PC-3 (cell line): ENCODE measurements around the gene FAAP100. TPM values are rescaled to one million over a fixed set of nuclear protein-coding genes. Genes with fewer than 3 reads are reported as not detected.
A peak's percentile ranks its signal among the peaks of the same experiment; 100 is the strongest.

Experiments used
- ATAC-seq: fragments of 200-7000 bp; cut with Tn5 transposase; 2 replicates; pipeline ENCODE4 v1.9.1; 2020; ENCODE audit warnings: mild to moderate bottlenecking, moderate library complexity
- BruUV-seq: library from RNA; stranded (reverse); fragments of 400-500 nt; replicated peaks from 2 replicates; lab custom pipeline; 2021; lab: Mats Ljungman, UMichigan
- CTCF ChIA-PET: fragments of 300-600 bp; sonication (Branson Sonifier 250); formaldehyde crosslinking; loops from one replicate; lab custom pipeline; 2022; ENCODE audit warnings: antibody characterized with exemption; lab: Charles Lee
- POLR2A ChIA-PET: fragments of 300-600 bp; sonication (Branson Sonifier 250); formaldehyde crosslinking; loops from one replicate; lab custom pipeline; 2022; ENCODE audit warnings: antibody characterized with exemption; ENCODE audit not compliant: unreplicated experiment; lab: Charles Lee
- DNase-seq: peaks from one replicate; pipeline ENCODE4 v3.0.0-alpha.2; 2015
- H2AFZ ChIP-seq: fragments of 300-600 bp; sonication (generic); 2 replicates; pipeline ENCODE4 v1.6.0; 2016; ENCODE audit warnings: antibody characterized with exemption, low read length
- H3F3A ChIP-seq: fragments of 300-600 bp; sonication (generic); one replicate; pipeline ENCODE4 v1.6.0; 2017; ENCODE audit warnings: antibody characterized with exemption, low read length, control low read depth, mild to moderate bottlenecking; ENCODE audit not compliant: unreplicated experiment
- H3K27ac ChIP-seq: fragments of 300-600 bp; sonication (generic); 2 replicates; pipeline ENCODE4 v1.5.1; 2016; ENCODE audit warnings: mild to moderate bottlenecking, low read length
- H3K27me3 ChIP-seq: fragments of 300-600 bp; sonication (generic); 2 replicates; pipeline ENCODE4 v1.6.1; 2016; ENCODE audit warnings: low read length, mixed read lengths
- H3K36me3 ChIP-seq: fragments of 300-600 bp; sonication (generic); 2 replicates; pipeline ENCODE4 v1.6.1; 2016; ENCODE audit warnings: low read depth, mixed run types, low read length, mixed read lengths
- H3K4me1 ChIP-seq: fragments of 300-600 bp; sonication (generic); 2 replicates; pipeline ENCODE4 v1.5.1; 2016; ENCODE audit warnings: low read length; ENCODE audit not compliant: insufficient read depth
- H3K4me2 ChIP-seq: fragments of 300-600 bp; sonication (generic); 2 replicates; pipeline ENCODE4 v1.6.0; 2016; ENCODE audit warnings: low read length
- H3K4me3 ChIP-seq: fragments of 300-600 bp; sonication (generic); 2 replicates; pipeline ENCODE4 v1.5.1; 2016; ENCODE audit warnings: mild to moderate bottlenecking, low read length, mixed read lengths
- H3K79me2 ChIP-seq: fragments of 300-600 bp; sonication (generic); 2 replicates; pipeline ENCODE4 v1.6.1; 2017; ENCODE audit warnings: low read length, mixed read lengths
- H3K9ac ChIP-seq: fragments of 300-600 bp; sonication (generic); 2 replicates; pipeline ENCODE4 v1.6.0; 2016; ENCODE audit warnings: mild to moderate bottlenecking, low read length
- H3K9me2 ChIP-seq: fragments of 300-600 bp; sonication (generic); replicated peaks from 2 replicates; pipeline ENCODE4 v1.6.1; 2016; ENCODE audit warnings: mixed run types, low read length, mixed read lengths
- H3K9me3 ChIP-seq: fragments of 300-600 bp; sonication (generic); 2 replicates; pipeline ENCODE4 v1.6.1; 2016; ENCODE audit warnings: low read length, mixed read lengths
- H4K20me1 ChIP-seq: fragments of 300-600 bp; sonication (generic); 2 replicates; pipeline ENCODE4 v1.6.1; 2016; ENCODE audit warnings: low read length, mixed read lengths
- EZH2 ChIP-seq: fragments of 300-600 bp; sonication (generic); IDR thresholded peaks from one replicate; pipeline ENCODE4 v1.6.1; 2017; ENCODE audit warnings: antibody characterized with exemption, mild to moderate bottlenecking, low read length; ENCODE audit not compliant: unreplicated experiment
- EZH2phosphoT487 ChIP-seq: fragments of 300-600 bp; sonication (generic); IDR thresholded peaks from 2 replicates; pipeline ENCODE4 v1.6.1; 2018; ENCODE audit warnings: mild to moderate bottlenecking, antibody characterized with exemption, low read length, borderline replicate concordance
- intact Hi-C: fragments of 100-400 bp; cut with micrococcal nuclease; formaldehyde crosslinking; loops from 2 replicates; pipeline ENCODE4 v1.9.0; 2023
- total RNA-seq: library from RNA; depleted of rRNA; stranded (reverse); fragments of >200 nt; gene quantifications from 2 replicates; pipeline ENCODE4 v1.2.3, GENCODE V29; 2014
- TF ChIP-seq, protein P1 (sequence below): fragments of 300-600 bp; sonication (generic); conservative IDR thresholded peaks from 2 replicates; pipeline ENCODE4 v1.5.1; 2017; ENCODE audit warnings: antibody characterized with exemption, low read depth, mild to moderate bottlenecking, low read length

FAAP100 gene
- total RNA-seq, 1 experiment from 2014 or later = 23.3 TPM

DNA sequence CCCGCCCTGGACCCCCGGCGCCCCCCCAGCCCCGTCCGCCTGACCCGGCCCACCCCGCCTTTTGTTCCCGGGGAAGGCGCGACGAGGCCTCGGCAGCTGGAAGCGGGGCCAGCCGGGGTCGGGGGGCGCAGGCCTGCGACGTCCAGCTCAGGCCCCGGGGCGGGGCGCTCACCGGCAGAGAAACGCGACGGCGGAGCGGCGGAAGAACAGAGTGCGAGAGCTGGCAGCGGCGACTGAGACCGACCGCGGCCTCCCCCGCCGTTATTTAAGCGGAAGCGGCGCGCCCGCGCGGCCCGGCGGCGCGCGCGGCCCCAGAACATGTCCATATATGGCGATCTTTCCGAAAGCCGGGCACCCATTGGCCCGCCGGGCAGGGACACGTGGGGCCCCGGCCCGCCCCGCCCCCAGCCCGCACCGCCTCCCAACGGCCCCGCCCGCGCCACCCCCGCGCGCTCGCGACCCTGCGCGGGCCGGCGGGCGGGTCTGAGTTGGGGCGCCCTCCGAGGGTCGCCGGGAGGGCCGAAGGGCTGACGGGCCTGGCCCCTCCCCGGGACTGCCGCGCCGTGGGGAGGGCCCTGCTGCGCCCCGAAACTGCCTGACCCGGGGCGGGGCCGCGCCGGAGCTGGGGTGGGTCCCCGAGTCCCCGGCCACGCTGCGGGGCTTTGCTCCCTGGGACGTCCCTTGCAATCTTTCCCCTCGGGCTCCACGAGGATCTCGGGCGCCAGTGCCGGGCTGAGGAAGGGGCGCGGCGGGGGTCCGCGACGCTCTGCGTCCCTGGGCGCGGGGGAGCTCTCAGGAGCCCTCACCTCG is 39.4 kb downstream of the FAAP100 start, which contains the start of gene ACTG1:
TSS of gene ACTG1 (minus strand) at position 238 of the 810 bp plus-strand sequence. CDS start 445 bp downstream, outside the sequence.
- no TSS peak for BruUV-seq
- Histone ChIP-seq H3K79me2 (peaks cover 76% of the 10 kb centered on the region), H3K9me3 (no peaks in the 10 kb centered on the region), H3F3A (peaks cover 22% of the 10 kb centered on the region), H3K36me3 (peaks cover 29% of the 10 kb centered on the region), H3K4me1 (peaks cover 38% of the 10 kb centered on the region), H3K4me2 (peak within 1 kb of the TSS; percentile 96), H3K4me3 (peak within 1 kb of the TSS; percentile 99), H3K9me2 (no peaks in the 10 kb centered on the region), H3K27me3 (no peaks in the 10 kb centered on the region), H3K9ac (peak within 1 kb of the TSS; percentile 91), H2AFZ (peak within 1 kb of the TSS; percentile 70), H4K20me1 (peaks cover 39% of the 10 kb centered on the region), H3K27ac (peak within 1 kb of the TSS; percentile 88)
- intact Hi-C loops = loop anchor here (10.0 kb wide), 1 partner anchor 118 kb away; the partner anchor contains the start of gene BAHCC1
- DNase-seq = peak; percentile 95
- TF ChIP-seq, protein P1, sequence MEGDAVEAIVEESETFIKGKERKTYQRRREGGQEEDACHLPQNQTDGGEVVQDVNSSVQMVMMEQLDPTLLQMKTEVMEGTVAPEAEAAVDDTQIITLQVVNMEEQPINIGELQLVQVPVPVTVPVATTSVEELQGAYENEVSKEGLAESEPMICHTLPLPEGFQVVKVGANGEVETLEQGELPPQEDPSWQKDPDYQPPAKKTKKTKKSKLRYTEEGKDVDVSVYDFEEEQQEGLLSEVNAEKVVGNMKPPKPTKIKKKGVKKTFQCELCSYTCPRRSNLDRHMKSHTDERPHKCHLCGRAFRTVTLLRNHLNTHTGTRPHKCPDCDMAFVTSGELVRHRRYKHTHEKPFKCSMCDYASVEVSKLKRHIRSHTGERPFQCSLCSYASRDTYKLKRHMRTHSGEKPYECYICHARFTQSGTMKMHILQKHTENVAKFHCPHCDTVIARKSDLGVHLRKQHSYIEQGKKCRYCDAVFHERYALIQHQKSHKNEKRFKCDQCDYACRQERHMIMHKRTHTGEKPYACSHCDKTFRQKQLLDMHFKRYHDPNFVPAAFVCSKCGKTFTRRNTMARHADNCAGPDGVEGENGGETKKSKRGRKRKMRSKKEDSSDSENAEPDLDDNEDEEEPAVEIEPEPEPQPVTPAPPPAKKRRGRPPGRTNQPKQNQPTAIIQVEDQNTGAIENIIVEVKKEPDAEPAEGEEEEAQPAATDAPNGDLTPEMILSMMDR = no peak
- TF ChIP-seq EZH2phosphoT487 = no peak
- no peak for TF ChIP-seq EZH2
- POLR2A ChIA-PET = interaction anchor here (0.6 to 0.7 kb wide), 3 partner anchors 28 to 450 kb away, joined by 3 to 5 read pairs (median 3); no protein-coding TSS in a partner anchor
- ATAC-seq = peak; percentile 25
- CTCF ChIA-PET = no interaction called here

DNA sequence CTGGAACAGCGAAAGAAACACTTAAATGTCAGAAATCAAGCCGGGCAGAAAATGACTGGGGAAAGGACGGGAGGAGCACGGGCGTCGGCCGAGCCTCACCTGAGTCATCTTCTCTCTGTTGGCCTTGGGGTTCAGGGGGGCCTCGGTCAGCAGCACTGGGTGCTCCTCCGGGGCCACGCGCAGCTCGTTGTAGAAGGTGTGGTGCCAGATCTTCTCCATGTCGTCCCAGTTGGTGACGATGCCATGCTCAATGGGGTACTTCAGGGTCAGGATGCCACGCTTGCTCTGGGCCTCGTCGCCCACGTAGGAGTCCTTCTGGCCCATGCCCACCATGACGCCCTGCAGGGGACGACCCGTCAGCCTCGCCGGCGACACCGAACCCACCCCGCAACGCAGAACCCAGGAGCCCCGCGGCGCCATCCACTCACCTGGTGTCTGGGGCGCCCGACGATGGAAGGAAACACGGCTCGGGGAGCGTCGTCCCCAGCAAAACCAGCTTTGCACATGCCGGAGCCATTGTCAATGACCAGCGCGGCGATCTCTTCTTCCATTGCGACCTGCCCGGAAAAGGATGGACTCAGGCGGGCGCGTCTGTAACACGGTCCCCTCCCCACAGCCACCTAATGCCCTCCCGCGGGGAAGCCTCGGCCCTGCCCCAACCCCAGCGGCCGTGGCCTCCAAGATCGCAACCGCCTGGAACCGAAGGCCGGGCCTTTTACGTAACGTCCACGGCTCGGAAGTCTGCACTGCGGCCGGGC is 40.2 kb downstream of the FAAP100 start:
- ChIA-PET CTCF (no interaction called here), POLR2A (interaction anchor here (0.6 to 0.7 kb wide), 3 partner anchors 28 to 218 kb away, joined by 3 to 11 read pairs (median 5); no protein-coding TSS in a partner anchor)
- Histone ChIP-seq H3K9me2 (no peaks in the 10 kb centered on the region), H3K79me2 (peaks cover 72% of the 10 kb centered on the region), H3K36me3 (peaks cover 29% of the 10 kb centered on the region), H3K9me3 (no peaks in the 10 kb centered on the region), H3K4me2 (peak overlapping the region; percentile 88), H3K9ac (peak overlapping the region; percentile 91), H3K4me3 (peak overlapping the region; percentile 99), H3F3A (peaks cover 22% of the 10 kb centered on the region), H2AFZ (no peak overlapping the region), H4K20me1 (peaks cover 39% of the 10 kb centered on the region), H3K27ac (peak overlapping the region; percentile 42), H3K4me1 (peaks cover 34% of the 10 kb centered on the region), H3K27me3 (no peaks in the 10 kb centered on the region)
- intact Hi-C loops = loop anchor here (10.0 kb wide), 1 partner anchor 117 kb away; the partner anchor contains the start of gene BAHCC1
- DNase-seq = no peak
- TF ChIP-seq EZH2phosphoT487 (no peak), EZH2 (no peak)
- TF ChIP-seq, protein P1 = no peak
- TSS peak; percentile 62 for BruUV-seq
- ATAC-seq = no peak; the same call in 1 of the 2 replicates
